Endodermal cell (in vitro differentiated cells): ENCODE results near the gene SLC35D2. TPM values are rescaled to one million over a fixed set of nuclear protein-coding genes. Genes with fewer than 3 reads are reported as not detected.

Experiments used
- DNase-seq: peaks from one replicate; pipeline ENCODE4 v3.0.0-alpha.2; 2017
- H3K27ac ChIP-seq: 2 replicates; pipeline ENCODE4 v1.5.1; 2013; ENCODE audit warnings: mild to moderate bottlenecking, low read depth, low read length, moderate library complexity
- H3K27me3 ChIP-seq: 2 replicates; pipeline ENCODE4 v1.6.1; 2013; ENCODE audit warnings: mild to moderate bottlenecking, low read length, moderate library complexity; ENCODE audit not compliant: insufficient read depth, control insufficient read depth, poor library complexity, severe bottlenecking
- H3K36me3 ChIP-seq: 2 replicates; pipeline ENCODE4 v1.7.0; 2013; ENCODE audit warnings: mild to moderate bottlenecking, low read length, moderate library complexity; ENCODE audit not compliant: control insufficient read depth, insufficient read depth
- H3K4me1 ChIP-seq: one replicate; pipeline ENCODE4 v1.7.0; 2013; ENCODE audit warnings: low read length; ENCODE audit not compliant: control insufficient read depth, insufficient read depth
- H3K4me3 ChIP-seq: 2 replicates; pipeline ENCODE4 v1.5.1; 2013; ENCODE audit warnings: mild to moderate bottlenecking, low read length, moderate library complexity
- H3K9ac ChIP-seq: 2 replicates; pipeline ENCODE4 v1.6.1; 2013; ENCODE audit warnings: mild to moderate bottlenecking, low read length, moderate library complexity; ENCODE audit not compliant: poor library complexity, severe bottlenecking; ENCODE audit errors: extremely low read depth
- H3K9me3 ChIP-seq: 2 replicates; pipeline ENCODE4 v1.6.1; 2013; ENCODE audit warnings: mild to moderate bottlenecking, low read length, moderate library complexity; ENCODE audit not compliant: control insufficient read depth
- H3K27ac Mint-ChIP-seq: 2 replicates; pipeline ENCODE4 v1.8.0; 2020; ENCODE audit warnings: mixed read lengths
- H3K27me3 Mint-ChIP-seq: 2 replicates; pipeline ENCODE4 v1.8.0; 2021; ENCODE audit warnings: mild to moderate bottlenecking, mixed read lengths; ENCODE audit not compliant: insufficient read depth
- H3K36me3 Mint-ChIP-seq: 2 replicates; pipeline ENCODE4 v1.8.0; 2020; ENCODE audit warnings: low read depth, mixed read lengths
- H3K4me1 Mint-ChIP-seq: 2 replicates; pipeline ENCODE4 v1.8.0; 2020; ENCODE audit warnings: mixed read lengths
- H3K4me3 Mint-ChIP-seq: 2 replicates; pipeline ENCODE4 v1.8.0; 2020; ENCODE audit warnings: mild to moderate bottlenecking, moderate library complexity, mixed read lengths
- H3K9me3 Mint-ChIP-seq: 2 replicates; pipeline ENCODE4 v1.8.0; 2020; ENCODE audit warnings: mild to moderate bottlenecking, mixed read lengths
- WGBS, 2 experiments: methylation state at CpG; one replicate each; pipeline versions ENCODE4 v1.1.5 to v1.1.7; 2013; ENCODE audit warnings: missing lambda C conversion rate in 2 of 2, mixed read lengths in 1 of 2; ENCODE audit not compliant: insufficient coverage in 1 of 2, insufficient read length in 1 of 2; 5-methylcytosine and 5-hydroxymethylcytosine counted together
- total RNA-seq, 2 donors: library from RNA; stranded (reverse); fragmentation: NEBNext Ultra II Directional in 1 of 2; extraction: Animal tissue kit (Norgen Biotek cat#: 25700) in 1 of 2; gene quantifications; 2 replicates in 1 of 2; 3 replicates in 1 of 2; pipeline ENCODE4 v1.2.1, GENCODE V29; 2021
- TF ChIP-seq, protein P1 (sequence below): fragments of 200-600 bp; sonication (generic); conservative IDR thresholded peaks from 2 replicates; pipeline ENCODE4 v1.5.0; 2021; ENCODE audit warnings: antibody characterized with exemption, mild to moderate bottlenecking

Gene SLC35D2
- total RNA-seq, 2 donors from 2014 or later = 31.9 to 36.2 TPM

GRCh38 chr9:96413302-96414221 lies 30.1 kb upstream of the SLC35D2 start:
- TF ChIP-seq, protein P1, sequence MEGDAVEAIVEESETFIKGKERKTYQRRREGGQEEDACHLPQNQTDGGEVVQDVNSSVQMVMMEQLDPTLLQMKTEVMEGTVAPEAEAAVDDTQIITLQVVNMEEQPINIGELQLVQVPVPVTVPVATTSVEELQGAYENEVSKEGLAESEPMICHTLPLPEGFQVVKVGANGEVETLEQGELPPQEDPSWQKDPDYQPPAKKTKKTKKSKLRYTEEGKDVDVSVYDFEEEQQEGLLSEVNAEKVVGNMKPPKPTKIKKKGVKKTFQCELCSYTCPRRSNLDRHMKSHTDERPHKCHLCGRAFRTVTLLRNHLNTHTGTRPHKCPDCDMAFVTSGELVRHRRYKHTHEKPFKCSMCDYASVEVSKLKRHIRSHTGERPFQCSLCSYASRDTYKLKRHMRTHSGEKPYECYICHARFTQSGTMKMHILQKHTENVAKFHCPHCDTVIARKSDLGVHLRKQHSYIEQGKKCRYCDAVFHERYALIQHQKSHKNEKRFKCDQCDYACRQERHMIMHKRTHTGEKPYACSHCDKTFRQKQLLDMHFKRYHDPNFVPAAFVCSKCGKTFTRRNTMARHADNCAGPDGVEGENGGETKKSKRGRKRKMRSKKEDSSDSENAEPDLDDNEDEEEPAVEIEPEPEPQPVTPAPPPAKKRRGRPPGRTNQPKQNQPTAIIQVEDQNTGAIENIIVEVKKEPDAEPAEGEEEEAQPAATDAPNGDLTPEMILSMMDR = no peak
- no peaks in the 10 kb centered on the region for H3K27me3 ChIP-seq
- H3K27me3 Mint-ChIP-seq = no peaks in the 10 kb centered on the region
- no peak overlapping the region for H3K9ac ChIP-seq
- H3K36me3 ChIP-seq = peaks cover 7% of the 10 kb centered on the region
- H3K4me3 ChIP-seq = no peak overlapping the region
- no peaks in the 10 kb centered on the region for H3K9me3 ChIP-seq
- H3K4me1 ChIP-seq = no peaks in the 10 kb centered on the region
- peaks cover 6% of the 10 kb centered on the region for H3K4me1 Mint-ChIP-seq
- peaks cover 16% of the 10 kb centered on the region for H3K36me3 Mint-ChIP-seq
- H3K27ac ChIP-seq = no peak overlapping the region
- WGBS, 2 experiments = 89 to 92% methylated on average over 6 to 7 of the region's 7 CpGs
- H3K9me3 Mint-ChIP-seq = no peaks in the 10 kb centered on the region
- no peak overlapping the region for H3K4me3 Mint-ChIP-seq
- H3K27ac Mint-ChIP-seq = no peak overlapping the region
- DNase-seq = peak; percentile 44

DNA sequence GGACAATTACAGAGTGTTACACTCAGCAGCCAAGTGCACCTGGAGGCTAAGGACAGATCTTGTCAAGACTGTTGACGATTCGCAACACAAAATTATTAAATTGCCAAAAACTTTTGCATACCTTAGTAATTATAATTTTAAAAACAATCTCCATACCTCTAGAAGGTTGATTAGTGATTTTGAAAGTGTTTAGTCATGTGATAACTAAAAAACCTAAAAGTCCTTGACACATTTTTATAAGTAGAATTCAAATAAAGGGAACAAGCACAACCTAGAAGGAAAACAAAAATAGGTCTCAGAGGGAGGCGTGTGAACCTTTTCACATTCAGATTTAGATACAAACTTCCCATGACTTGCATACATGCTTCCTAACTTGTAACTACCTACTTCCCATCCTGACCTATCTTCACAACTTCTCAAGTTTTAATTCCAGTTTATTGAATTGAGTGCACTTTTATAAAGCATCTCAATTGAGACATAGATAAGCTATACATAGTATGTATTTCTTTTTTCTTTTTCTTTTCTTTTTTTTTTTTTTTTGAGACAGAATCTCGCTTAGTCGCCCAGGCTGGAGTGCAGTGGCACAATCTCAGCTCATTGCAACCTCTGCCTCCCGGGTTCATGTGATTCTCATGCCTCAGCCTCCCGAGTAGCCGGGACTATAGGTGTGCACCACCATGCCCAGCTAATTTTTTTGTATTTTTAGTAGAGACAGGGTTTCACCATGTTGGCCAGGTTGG lies 28.8 kb upstream of the SLC35D2 start:
- no peak overlapping the region for H3K27ac Mint-ChIP-seq
- H3K9ac ChIP-seq = no peak overlapping the region
- TF ChIP-seq, protein P1 = no peak
- no peak for DNase-seq
- no peak overlapping the region for H3K27ac ChIP-seq
- 88 to 95% methylated on average over 4 to 8 of the region's 8 CpGs for WGBS, 2 experiments
- no peaks in the 10 kb centered on the region for H3K27me3 ChIP-seq
- no peaks in the 10 kb centered on the region for H3K9me3 ChIP-seq
- H3K4me1 ChIP-seq = no peaks in the 10 kb centered on the region
- peaks cover 18% of the 10 kb centered on the region for H3K36me3 Mint-ChIP-seq
- peaks cover 7% of the 10 kb centered on the region for H3K36me3 ChIP-seq
- no peak overlapping the region for H3K4me3 ChIP-seq
- no peaks in the 10 kb centered on the region for H3K27me3 Mint-ChIP-seq
- no peaks in the 10 kb centered on the region for H3K9me3 Mint-ChIP-seq
- H3K4me3 Mint-ChIP-seq = no peak overlapping the region
- H3K4me1 Mint-ChIP-seq = peaks cover 6% of the 10 kb centered on the region

GRCh38 chr9:96411129-96411838 lies 27.8 kb upstream of the SLC35D2 start:
- Histone ChIP-seq H3K36me3 (peaks cover 7% of the 10 kb centered on the region), H3K27ac (no peak overlapping the region), H3K4me3 (no peak overlapping the region), H3K4me1 (no peaks in the 10 kb centered on the region), H3K9ac (no peak overlapping the region), H3K27me3 (no peaks in the 10 kb centered on the region), H3K9me3 (no peaks in the 10 kb centered on the region)
- DNase-seq = no peak
- TF ChIP-seq, protein P1 = no peak
- no peak overlapping the region for H3K4me3 Mint-ChIP-seq
- no peaks in the 10 kb centered on the region for H3K9me3 Mint-ChIP-seq
- H3K27me3 Mint-ChIP-seq = no peaks in the 10 kb centered on the region
- H3K27ac Mint-ChIP-seq = no peak overlapping the region
- 95 to 100% methylated on average over 2 to 4 of the region's 5 CpGs for whole genome bisulfite sequencing, 2 experiments
- H3K36me3 Mint-ChIP-seq = peaks cover 22% of the 10 kb centered on the region
- H3K4me1 Mint-ChIP-seq = peaks cover 1% of the 10 kb centered on the region
